Effector memory CD4-positive, alpha-beta T cell (primary cell): ENCODE results near the gene TMC3.

Source experiments
- DNase-seq, 3 donors: peaks; one replicate each; pipeline ENCODE4 v3.0.0-alpha.2; 2020
- H3K27ac ChIP-seq: 2 replicates; pipeline ENCODE4 v1.7.0; 2013; ENCODE audit warnings: mild to moderate bottlenecking, low read length, moderate library complexity; ENCODE audit not compliant: insufficient read depth, poor library complexity, severe bottlenecking
- H3K27me3 ChIP-seq: replicated peaks from 2 replicates; pipeline ENCODE4 v1.7.0; 2013; ENCODE audit warnings: mild to moderate bottlenecking, low read length; ENCODE audit not compliant: insufficient read depth, control insufficient read depth, poor library complexity, severe bottlenecking
- H3K36me3 ChIP-seq: 2 replicates; pipeline ENCODE4 v1.7.0; 2013; ENCODE audit warnings: mild to moderate bottlenecking, low read length, moderate library complexity; ENCODE audit not compliant: control insufficient read depth, insufficient read depth
- H3K4me1 ChIP-seq: 2 replicates; pipeline ENCODE4 v1.7.0; 2013; ENCODE audit warnings: low read length, mild to moderate bottlenecking; ENCODE audit not compliant: control insufficient read depth, insufficient read depth, poor library complexity, severe bottlenecking
- H3K4me3 ChIP-seq: 2 replicates; pipeline ENCODE4 v1.7.0; 2013; ENCODE audit warnings: low read length, low read depth, mild to moderate bottlenecking; ENCODE audit not compliant: insufficient read depth, poor library complexity, severe bottlenecking
- H3K9me3 ChIP-seq: 2 replicates; pipeline ENCODE4 v1.7.0; 2013; ENCODE audit warnings: mild to moderate bottlenecking, low read length, moderate library complexity; ENCODE audit not compliant: control insufficient read depth

Gene TMC3

GRCh38 chr15:81303244-81304225 lies 70.5 kb downstream of the TMC3 start:
- no peaks in the 10 kb centered on the region for H3K9me3 ChIP-seq
- H3K27ac ChIP-seq: peak overlapping the region; percentile 90
- H3K4me1 ChIP-seq: peaks cover 66% of the 10 kb centered on the region
- peak in 1 of 3 donors; percentile 25 for DNase-seq
- no peaks in the 10 kb centered on the region for H3K27me3 ChIP-seq
- H3K4me3 ChIP-seq: peak overlapping the region; percentile 79
- peaks cover 78% of the 10 kb centered on the region for H3K36me3 ChIP-seq

DNA sequence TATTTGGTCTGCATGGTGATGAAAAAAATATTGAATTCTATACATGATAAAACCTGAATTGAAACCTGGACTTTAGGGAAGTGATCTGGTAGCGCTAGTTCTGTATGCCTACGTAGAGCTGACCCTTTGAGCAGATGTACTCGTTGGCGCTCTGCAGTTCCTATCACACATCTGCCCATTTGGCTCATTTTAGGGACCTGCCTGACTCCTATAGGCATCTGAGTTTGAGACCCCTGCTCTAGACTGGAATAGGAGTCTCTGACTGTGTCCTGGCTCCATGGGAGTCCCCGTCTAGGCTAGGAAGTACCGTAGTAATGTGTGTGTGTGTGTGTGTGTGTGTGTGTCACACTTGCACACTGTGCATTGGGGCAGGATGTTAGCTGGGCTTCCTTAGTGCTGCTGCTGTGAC lies 71.3 kb downstream of the TMC3 start:
- Histone ChIP-seq H3K27ac (peak overlapping the region; percentile 90), H3K27me3 (no peaks in the 10 kb centered on the region), H3K4me1 (peaks cover 70% of the 10 kb centered on the region), H3K36me3 (peaks cover 70% of the 10 kb centered on the region), H3K9me3 (no peaks in the 10 kb centered on the region), H3K4me3 (peak overlapping the region; percentile 79)
- DNase-seq: no peak

GRCh38 chr15:81301815-81302399 lies 72.1 kb downstream of the TMC3 start:
- Histone ChIP-seq H3K36me3 (peaks cover 62% of the 10 kb centered on the region), H3K27ac (peak overlapping the region; percentile 90), H3K4me1 (peaks cover 62% of the 10 kb centered on the region), H3K9me3 (no peaks in the 10 kb centered on the region), H3K4me3 (peak overlapping the region; percentile 79), H3K27me3 (no peaks in the 10 kb centered on the region)
- no peak for DNase-seq

DNA sequence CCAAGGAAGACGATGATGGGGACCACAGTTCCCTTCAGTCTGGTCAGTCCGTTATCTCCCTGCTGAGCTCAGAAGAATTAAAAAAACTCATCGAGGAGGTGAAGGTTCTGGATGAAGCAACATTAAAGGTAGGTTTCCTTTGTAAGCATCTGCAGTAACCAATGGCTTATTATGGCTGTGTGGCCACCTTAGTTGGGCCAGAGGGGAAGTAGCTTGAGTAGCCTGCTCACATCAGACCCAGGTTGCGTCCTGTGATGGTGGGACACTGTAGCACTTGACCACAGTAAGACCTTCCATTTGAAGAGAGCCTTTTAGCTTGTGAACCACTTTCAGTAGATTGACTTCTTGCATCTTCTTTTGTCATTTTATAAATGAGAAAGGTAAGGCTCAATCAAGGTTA lies 72.6 kb downstream of the TMC3 start:
- Histone ChIP-seq H3K27me3 (no peaks in the 10 kb centered on the region), H3K9me3 (no peaks in the 10 kb centered on the region), H3K4me1 (peaks cover 62% of the 10 kb centered on the region), H3K36me3 (peaks cover 57% of the 10 kb centered on the region), H3K27ac (peak overlapping the region; percentile 90), H3K4me3 (peak overlapping the region; percentile 79)
- no peak for DNase-seq

DNA sequence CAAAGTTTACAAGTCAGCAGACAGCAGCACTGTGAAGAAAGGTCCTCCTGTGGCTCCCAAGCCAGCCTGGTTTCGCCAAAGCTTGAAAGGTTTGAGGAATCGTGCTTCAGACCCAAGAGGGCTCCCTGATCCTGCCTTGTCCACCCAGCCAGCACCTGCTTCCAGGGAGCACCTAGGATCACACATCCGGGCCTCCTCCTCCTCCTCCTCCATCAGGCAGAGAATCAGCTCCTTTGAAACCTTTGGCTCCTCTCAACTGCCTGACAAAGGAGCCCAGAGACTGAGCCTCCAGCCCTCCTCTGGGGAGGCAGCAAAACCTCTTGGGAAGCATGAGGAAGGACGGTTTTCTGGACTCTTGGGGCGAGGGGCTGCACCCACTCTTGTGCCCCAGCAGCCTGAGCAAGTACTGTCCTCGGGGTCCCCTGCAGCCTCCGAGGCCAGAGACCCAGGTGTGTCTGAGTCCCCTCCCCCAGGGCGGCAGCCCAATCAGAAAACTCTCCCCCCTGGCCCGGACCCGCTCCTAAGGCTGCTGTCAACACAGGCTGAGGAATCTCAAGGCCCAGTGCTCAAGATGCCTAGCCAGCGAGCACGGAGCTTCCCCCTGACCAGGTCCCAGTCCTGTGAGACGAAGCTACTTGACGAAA lies 74.3 kb downstream of the TMC3 start:
- H3K27me3 ChIP-seq: no peaks in the 10 kb centered on the region
- no peaks in the 10 kb centered on the region for H3K9me3 ChIP-seq
- peak overlapping the region; percentile 79 for H3K4me3 ChIP-seq
- H3K4me1 ChIP-seq: peaks cover 62% of the 10 kb centered on the region
- DNase-seq: no peak
- peaks cover 40% of the 10 kb centered on the region for H3K36me3 ChIP-seq
- peak overlapping the region; percentile 90 for H3K27ac ChIP-seq

GRCh38 chr15:81299156-81299555 lies 74.9 kb downstream of the TMC3 start:
- Histone ChIP-seq H3K36me3 (peaks cover 34% of the 10 kb centered on the region), H3K4me3 (peak overlapping the region; percentile 79), H3K9me3 (no peaks in the 10 kb centered on the region), H3K27ac (peak overlapping the region; percentile 90), H3K4me1 (peaks cover 62% of the 10 kb centered on the region), H3K27me3 (no peaks in the 10 kb centered on the region)
- no peak for DNase-seq

GRCh38 chr15:81298611-81299010 lies 75.4 kb downstream of the TMC3 start:
- Histone ChIP-seq H3K9me3 (no peaks in the 10 kb centered on the region), H3K36me3 (peaks cover 30% of the 10 kb centered on the region), H3K27ac (peak overlapping the region; percentile 90), H3K27me3 (no peaks in the 10 kb centered on the region), H3K4me1 (peaks cover 61% of the 10 kb centered on the region), H3K4me3 (peak overlapping the region; percentile 79)
- DNase-seq: no peak

GRCh38 chr15:81297603-81298575 lies 76.1 kb downstream of the TMC3 start:
- H3K27ac ChIP-seq: peak overlapping the region; percentile 90
- no peaks in the 10 kb centered on the region for H3K27me3 ChIP-seq
- H3K4me3 ChIP-seq: peak overlapping the region; percentile 79
- H3K36me3 ChIP-seq: peaks cover 23% of the 10 kb centered on the region
- H3K4me1 ChIP-seq: peaks cover 61% of the 10 kb centered on the region
- no peak for DNase-seq
- H3K9me3 ChIP-seq: no peaks in the 10 kb centered on the region

DNA sequence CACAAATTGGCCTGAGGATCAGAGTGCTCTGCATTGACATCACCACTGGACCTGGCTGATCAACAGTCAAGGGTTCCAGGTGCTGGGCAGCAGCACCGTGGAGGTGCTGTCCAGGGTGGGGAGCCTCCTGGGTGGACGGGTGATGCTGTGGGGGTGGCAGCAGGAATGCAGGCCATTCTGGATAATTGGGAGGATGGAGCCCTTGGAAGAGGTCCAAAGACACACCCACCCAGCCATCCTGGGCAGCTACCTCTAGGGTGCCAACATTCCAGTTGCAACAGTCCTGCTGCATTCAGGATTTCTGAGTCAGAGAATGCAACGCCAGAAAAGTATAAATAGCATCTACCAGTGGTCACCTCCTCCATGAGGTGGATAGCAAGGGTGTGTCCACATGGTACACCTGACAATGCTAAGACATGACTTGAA lies 76.9 kb downstream of the TMC3 start:
- DNase-seq: no peak

More for the DNA sequence above, 76.9 kb downstream of the TMC3 start:
- Histone ChIP-seq H3K27me3 (no peaks in the 10 kb centered on the region), H3K27ac (peak overlapping the region; percentile 90), H3K36me3 (peaks cover 21% of the 10 kb centered on the region), H3K9me3 (no peaks in the 10 kb centered on the region), H3K4me1 (peaks cover 61% of the 10 kb centered on the region), H3K4me3 (peak overlapping the region; percentile 79)
